Epithelial cell of proximal tubule (primary cell): Measurements from ENCODE around the gene UBL4A. TPM values are rescaled to one million over a fixed set of nuclear protein-coding genes. Genes with fewer than 3 reads are reported as not detected.
A peak's percentile ranks its signal among the peaks of the same experiment; 100 is the strongest.

ENCODE experiments used
- DNase-seq: peaks from one replicate; pipeline ENCODE4 v3.0.0-alpha.2; 2011; ENCODE audit warnings: low read depth
- H3K4me3 ChIP-seq: 2 replicates; pipeline ENCODE4 v1.5.1; 2011; ENCODE audit warnings: low read depth, mild to moderate bottlenecking, low read length
- CTCF ChIP-seq: conservative IDR thresholded peaks from 2 replicates; pipeline ENCODE4 v1.5.1; 2012; ENCODE audit warnings: low read depth, mild to moderate bottlenecking, low read length
- total RNA-seq: library from RNA; depleted of rRNA; stranded (reverse); fragments of >200 nt; gene quantifications from 2 replicates; pipeline ENCODE4 v1.2.3, GENCODE V29; 2015

UBL4A gene
- total RNA-seq, 1 donor from 2014 or later, result 39.4 TPM

DNA sequence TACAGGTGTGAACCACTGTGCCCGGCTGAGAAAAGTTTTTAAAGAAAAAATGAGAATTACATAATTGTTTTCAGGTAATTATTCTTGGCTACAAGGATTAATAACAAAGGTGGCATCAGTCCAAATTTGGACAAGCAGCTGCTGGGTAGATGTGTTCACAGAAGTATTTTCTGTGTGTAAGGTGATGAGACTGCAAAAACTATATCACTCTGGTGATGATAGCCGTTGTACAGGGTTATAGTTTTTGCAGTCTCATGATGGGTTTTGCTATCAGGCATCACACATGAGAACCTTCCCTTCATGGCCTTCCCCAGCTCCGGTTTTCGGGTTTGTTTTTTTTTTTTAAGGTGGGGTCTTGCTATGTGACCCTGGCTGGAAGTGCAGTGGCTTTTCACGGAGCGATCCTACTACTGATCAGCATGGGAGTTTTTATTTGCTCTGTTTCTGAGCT lies 9.1 kb upstream of the UBL4A start:
- TF ChIP-seq CTCF, result no peak

DNA sequence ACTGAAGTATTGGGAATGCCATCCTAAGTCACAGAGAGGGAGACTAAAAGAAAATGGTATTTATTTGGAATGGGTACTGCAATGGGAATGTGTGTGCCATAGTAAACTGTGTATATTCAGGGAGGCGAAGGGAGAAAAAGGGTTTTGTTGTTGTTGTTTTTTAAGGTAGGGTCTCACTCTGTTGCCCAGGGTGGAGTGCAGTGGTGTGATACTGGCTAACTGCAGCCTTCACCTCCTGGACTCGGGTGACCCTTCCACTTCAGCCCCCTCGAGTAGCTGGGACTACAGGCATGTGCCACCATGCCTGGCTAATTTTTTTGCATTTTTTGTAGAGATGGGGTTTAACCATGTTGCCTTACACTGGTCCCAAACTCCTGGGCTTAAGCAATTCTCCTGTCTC lies 8.3 kb upstream of the UBL4A start:
- DNase-seq, result no peak
- no peak for TF ChIP-seq CTCF

More for the DNA sequence above, 9.1 kb upstream of the UBL4A start:
- DNase-seq, result no peak
- no peak overlapping the region for H3K4me3 ChIP-seq

DNA sequence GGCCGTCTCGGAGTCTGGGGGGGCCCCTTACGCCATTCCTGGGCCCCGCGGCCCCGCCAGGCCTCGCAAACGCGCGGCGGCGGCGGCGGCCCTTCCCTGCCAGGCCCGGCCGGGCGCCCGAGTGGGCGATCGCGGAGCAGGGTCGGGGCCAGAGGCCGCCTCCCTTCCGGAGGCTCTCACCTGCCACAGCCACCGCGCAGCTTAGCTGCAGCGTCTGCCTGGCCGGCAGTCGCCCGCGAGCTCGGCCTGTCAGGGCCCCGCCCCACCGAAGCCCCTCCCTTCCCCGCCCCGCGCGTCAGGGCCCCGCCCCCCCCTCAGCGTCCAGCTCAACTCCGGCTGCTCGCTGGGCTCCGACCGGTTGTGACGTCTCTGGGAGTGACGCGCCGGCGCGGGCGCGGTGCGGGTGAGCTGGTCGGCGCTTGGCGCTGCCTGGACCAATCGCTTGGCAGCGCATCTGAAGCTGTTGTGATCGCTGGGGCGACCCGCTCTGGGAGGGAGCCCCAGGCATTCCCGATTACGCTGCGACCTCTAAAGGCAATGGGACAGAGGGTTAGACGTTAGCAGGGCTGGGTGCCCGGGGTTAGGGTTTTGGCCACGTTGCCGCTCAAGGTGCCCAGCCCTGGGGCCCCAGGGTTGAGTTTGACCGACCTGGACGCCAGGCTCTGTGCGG lies 4.1 kb upstream of the UBL4A start, which contains the start of gene SLC10A3:
Gene SLC10A3, minus strand, starts transcription at position 216 of the 670 bp plus-strand sequence. CDS start 1,689 bp downstream, outside the sequence.
- no peak for TF ChIP-seq CTCF

More for the DNA sequence above, 8.3 kb upstream of the UBL4A start:
- H3K4me3 ChIP-seq, result no peak overlapping the region

DNA sequence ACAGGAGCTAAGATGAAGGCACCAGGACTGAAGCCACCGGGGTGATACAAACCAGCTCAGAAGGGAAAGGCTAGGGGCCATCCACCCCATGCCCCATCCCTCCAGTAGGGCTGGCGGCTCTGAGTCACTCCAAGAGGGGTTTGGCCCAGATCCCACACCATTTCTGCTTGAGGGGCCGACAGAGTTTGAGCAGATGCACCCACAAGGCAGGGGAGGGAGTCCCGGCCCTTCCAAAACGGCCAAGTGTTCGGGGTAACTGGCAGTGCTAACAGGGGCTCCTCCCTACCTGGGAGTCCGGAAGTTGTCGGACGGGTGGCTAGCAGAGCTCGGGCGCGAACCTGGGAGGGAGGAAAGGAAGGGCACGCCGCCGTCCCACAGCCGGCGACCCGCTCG lies 3.6 kb upstream of the UBL4A start:
- H3K4me3 ChIP-seq, result peak overlapping the region; percentile 59
- DNase-seq, result no peak
- TF ChIP-seq CTCF, result no peak

More for the DNA sequence above, 4.1 kb upstream of the UBL4A start, which contains the start of gene SLC10A3:
- peak within 1 kb of the TSS; percentile 69 for H3K4me3 ChIP-seq
- peak; percentile 26 for DNase-seq

DNA sequence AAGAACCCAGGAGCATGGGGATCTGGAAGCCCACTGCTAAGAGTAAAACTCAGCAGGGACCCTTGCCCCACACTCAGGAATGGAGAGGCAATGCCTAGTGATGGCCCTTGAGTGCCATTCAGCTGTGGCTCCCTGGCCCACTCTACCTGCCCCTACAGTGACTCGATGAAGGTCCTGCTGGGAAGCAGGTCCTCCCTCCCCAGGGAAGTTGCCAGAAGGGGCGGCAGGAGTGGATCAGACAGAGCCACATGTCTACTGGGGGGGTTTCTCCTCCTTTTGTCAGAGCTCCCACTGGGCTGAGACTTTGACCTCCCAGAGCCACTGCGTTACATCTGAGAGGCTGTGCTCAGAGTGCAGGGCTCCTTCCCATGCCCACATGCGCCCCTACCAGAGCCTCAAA lies 2.8 kb upstream of the UBL4A start:
- no peak for DNase-seq
- H3K4me3 ChIP-seq, result peak overlapping the region; percentile 59
- TF ChIP-seq CTCF, result no peak

- DNase-seq, result no peak
- H3K4me3 ChIP-seq, result no peak overlapping the region
- TF ChIP-seq CTCF, result no peak
Observed at GRCh38 chrX:154488336-154489075, 2.1 kb upstream of the UBL4A start.
